Parathyroid adenoma (tissue), 2 donors: Measurements from ENCODE around the gene PIR.

ENCODE experiments used
- H2AFZ ChIP-seq: fragments of 300-600 bp; sonication (generic); one replicate; pipeline ENCODE4 v1.7.0; 2017; ENCODE audit warnings: antibody characterized with exemption, mild to moderate bottlenecking
- H3K27ac ChIP-seq: fragments of 300-600 bp; sonication (generic); one replicate; pipeline ENCODE4 v1.7.0; 2017
- H3K27me3 ChIP-seq: fragments of 300-600 bp; sonication (generic); one replicate; pipeline ENCODE4 v1.7.0; 2017; ENCODE audit warnings: low read length; ENCODE audit not compliant: control insufficient read depth, insufficient read depth
- H3K36me3 ChIP-seq: fragments of 300-600 bp; sonication (generic); one replicate; pipeline ENCODE4 v1.7.0; 2017; ENCODE audit warnings: low read length; ENCODE audit not compliant: control insufficient read depth, insufficient read depth
- H3K4me1 ChIP-seq: fragments of 300-600 bp; sonication (generic); one replicate; pipeline ENCODE4 v1.7.0; 2017; ENCODE audit warnings: control low read depth
- H3K4me2 ChIP-seq: fragments of 300-600 bp; sonication (generic); one replicate; pipeline ENCODE4 v1.7.0; 2017; ENCODE audit warnings: low read length
- H3K4me3 ChIP-seq: fragments of 300-600 bp; sonication (generic); one replicate; pipeline ENCODE4 v1.7.0; 2017; ENCODE audit warnings: low read depth, low read length
- H3K79me2 ChIP-seq: fragments of 300-600 bp; sonication (generic); one replicate; pipeline ENCODE4 v1.7.0; 2017; ENCODE audit warnings: control low read depth
- H3K9ac ChIP-seq: fragments of 300-600 bp; sonication (generic); one replicate; pipeline ENCODE4 v1.7.0; 2017; ENCODE audit warnings: mild to moderate bottlenecking
- H3K9me3 ChIP-seq: fragments of 300-600 bp; sonication (generic); one replicate; pipeline ENCODE4 v1.7.0; 2017; ENCODE audit warnings: low read length; ENCODE audit not compliant: control insufficient read depth
- CTCF ChIP-seq: fragments of 300-600 bp; sonication (generic); IDR thresholded peaks from one replicate; pipeline ENCODE4 v1.7.0; 2017; ENCODE audit warnings: antibody characterized with exemption, mild to moderate bottlenecking
- donor health status: primary hyperparathyroidism.

The PIR gene

GRCh38 chrX:15345976-15346375 is 147.2 kb downstream of the PIR start:
- Histone ChIP-seq H3K9ac (no peak overlapping the region), H3K79me2 (no peaks in the 10 kb centered on the region)

GRCh38 chrX:15344106-15344505 is 149.0 kb downstream of the PIR start:
- Histone ChIP-seq H2AFZ (no peak overlapping the region), H3K27ac (no peak overlapping the region), H3K27me3 (no peaks in the 10 kb centered on the region), H3K9ac (no peak overlapping the region), H3K79me2 (no peaks in the 10 kb centered on the region), H3K4me3 (no peak overlapping the region), H3K9me3 (no peaks in the 10 kb centered on the region), H3K4me2 (no peak overlapping the region), H3K4me1 (no peaks in the 10 kb centered on the region), H3K36me3 (no peaks in the 10 kb centered on the region)
- TF ChIP-seq CTCF = no peak

More at GRCh38 chrX:15345976-15346375, 147.2 kb downstream of the PIR start:
- Histone ChIP-seq H3K4me3 (no peak overlapping the region), H3K9me3 (no peaks in the 10 kb centered on the region), H3K36me3 (no peaks in the 10 kb centered on the region), H3K27ac (no peak overlapping the region), H3K27me3 (no peaks in the 10 kb centered on the region), H2AFZ (no peak overlapping the region), H3K4me1 (no peaks in the 10 kb centered on the region), H3K4me2 (no peak overlapping the region)
- TF ChIP-seq CTCF = no peak

GRCh38 chrX:15343075-15343476 is 150.1 kb downstream of the PIR start:
- Histone ChIP-seq H3K4me1 (no peaks in the 10 kb centered on the region), H2AFZ (no peak overlapping the region), H3K79me2 (no peaks in the 10 kb centered on the region), H3K9me3 (no peaks in the 10 kb centered on the region), H3K9ac (no peak overlapping the region), H3K36me3 (no peaks in the 10 kb centered on the region), H3K27me3 (no peaks in the 10 kb centered on the region), H3K4me2 (no peak overlapping the region), H3K27ac (no peak overlapping the region), H3K4me3 (no peak overlapping the region)
- no peak for TF ChIP-seq CTCF

- H2AFZ ChIP-seq = no peak overlapping the region
- no peak overlapping the region for H3K9ac ChIP-seq
- TF ChIP-seq CTCF = no peak
- H3K9me3 ChIP-seq = no peaks in the 10 kb centered on the region
- no peak overlapping the region for H3K4me2 ChIP-seq
- H3K36me3 ChIP-seq = no peaks in the 10 kb centered on the region
- H3K79me2 ChIP-seq = no peaks in the 10 kb centered on the region
- H3K27ac ChIP-seq = no peak overlapping the region
- H3K4me1 ChIP-seq = no peaks in the 10 kb centered on the region
- H3K4me3 ChIP-seq = no peak overlapping the region
- no peaks in the 10 kb centered on the region for H3K27me3 ChIP-seq
Measured at GRCh38 chrX:15340867-15341266, 152.3 kb downstream of the PIR start.

GRCh38 chrX:15336023-15336413 is 157.1 kb downstream of the PIR start:
- peak overlapping the region; percentile 74 for H3K4me3 ChIP-seq
- H2AFZ ChIP-seq = peak overlapping the region; percentile 87
- TF ChIP-seq CTCF = no peak
- H3K9ac ChIP-seq = no peak overlapping the region
- peak overlapping the region; percentile 73 for H3K4me2 ChIP-seq
- no peaks in the 10 kb centered on the region for H3K27me3 ChIP-seq
- no peaks in the 10 kb centered on the region for H3K4me1 ChIP-seq
- peak overlapping the region; percentile 63 for H3K27ac ChIP-seq
- no peaks in the 10 kb centered on the region for H3K36me3 ChIP-seq
- H3K9me3 ChIP-seq = no peaks in the 10 kb centered on the region
- no peaks in the 10 kb centered on the region for H3K79me2 ChIP-seq
